ENCODE data around the gene CYP27B1.
"Not testable (repeated sequence)": the region's sequence is repeated elsewhere in the genome, so short reads cannot be mapped to it uniquely, and the experiment has no call there.

Gene CYP27B1

GRCh38 chr12:57722716-57723629, 43.9 kb downstream of the CYP27B1 start:
- peak; percentile 46 for DNase-seq (ENCODE audit: low spot score)

- DNase-seq (ENCODE audit: low spot score) = peak; percentile 11
These were observed 44.9 kb downstream of the CYP27B1 start for GRCh38 chr12:57721846-57722608.

GRCh38 chr12:57720606-57721595, 46.0 kb downstream of the CYP27B1 start:
- peak; percentile 16 for DNase-seq (ENCODE audit: low spot score)

GRCh38 chr12:57719777-57720605, 46.9 kb downstream of the CYP27B1 start:
- no peak for DNase-seq (ENCODE audit: low spot score)

GRCh38 chr12:57718641-57719528, 48.0 kb downstream of the CYP27B1 start:
- DNase-seq (ENCODE audit: low spot score) = no peak

- no peak for DNase-seq (ENCODE audit: low spot score)
These were observed 48.8 kb downstream of the CYP27B1 start for GRCh38 chr12:57717846-57718640.

GRCh38 chr12:57717131-57717530, 49.7 kb downstream of the CYP27B1 start:
- no peak for DNase-seq (ENCODE audit: low spot score)

- no peak for DNase-seq (ENCODE audit: low spot score)
These were observed 50.6 kb downstream of the CYP27B1 start for GRCh38 chr12:57716305-57716704.

- DNase-seq (ENCODE audit: low spot score) = no peak
These were observed 51.1 kb downstream of the CYP27B1 start for GRCh38 chr12:57715786-57716185.

- DNase-seq (ENCODE audit: low spot score) = not testable (repeated sequence)
These were observed 51.7 kb downstream of the CYP27B1 start for GRCh38 chr12:57715036-57715748.

- no peak for DNase-seq (ENCODE audit: low spot score)
These were observed 53.7 kb downstream of the CYP27B1 start for GRCh38 chr12:57713209-57713608.

GRCh38 chr12:57712701-57713100, 54.2 kb downstream of the CYP27B1 start:
- no peak for DNase-seq (ENCODE audit: low spot score)

Measured in D341Med (cell line).